GM23338 (cell line): Measurements from ENCODE around the gene NFIB. TPM values are rescaled to one million over a fixed set of nuclear protein-coding genes. Genes with fewer than 3 reads are reported as not detected.

ENCODE experiments used
- ATAC-seq: fragments of 200-7000 bp; cut with Tn5 transposase; 3 replicates; pipeline ENCODE4 v1.9.1; 2020
- DNase-seq: peaks from one replicate; pipeline ENCODE4 v3.0.0-alpha.2; 2015; ENCODE audit warnings: low spot score
- H2AFZ ChIP-seq: fragments of 200-600 bp; sonication (generic); 2 replicates; pipeline ENCODE4 v1.8.0; 2016; ENCODE audit warnings: antibody characterized with exemption, mild to moderate bottlenecking, moderate library complexity
- H3F3A ChIP-seq: fragments of 200-600 bp; sonication (generic); replicated peaks from 2 replicates; pipeline ENCODE4 v1.8.0; 2017; ENCODE audit warnings: antibody characterized with exemption, mixed run types, low read depth
- H3K27ac ChIP-seq: fragments of 200-600 bp; sonication (generic); 2 replicates; pipeline ENCODE4 v1.6.1; 2016; ENCODE audit warnings: low read depth
- H3K27me3 ChIP-seq: fragments of 200-600 bp; sonication (generic); 2 replicates; pipeline ENCODE4 v1.8.0; 2016; ENCODE audit warnings: mild to moderate bottlenecking, mixed run types, moderate library complexity; ENCODE audit not compliant: insufficient read depth
- H3K36me3 ChIP-seq: fragments of 200-600 bp; sonication (generic); 2 replicates; pipeline ENCODE4 v1.8.0; 2016; ENCODE audit warnings: mild to moderate bottlenecking; ENCODE audit not compliant: insufficient read depth
- H3K4me1 ChIP-seq: fragments of 200-600 bp; sonication (generic); 2 replicates; pipeline ENCODE4 v1.8.0; 2016; ENCODE audit warnings: mild to moderate bottlenecking, moderate library complexity; ENCODE audit not compliant: insufficient read depth
- H3K4me2 ChIP-seq: fragments of 200-600 bp; sonication (generic); 2 replicates; pipeline ENCODE4 v1.7.1; 2017; ENCODE audit warnings: mixed run types
- H3K4me3 ChIP-seq: fragments of 200-600 bp; sonication (generic); 2 replicates; pipeline ENCODE4 v1.6.1; 2016; ENCODE audit warnings: mixed run types
- H3K79me2 ChIP-seq: fragments of 200-600 bp; sonication (generic); replicated peaks from 2 replicates; pipeline ENCODE4 v1.8.0; 2017; ENCODE audit warnings: mild to moderate bottlenecking; ENCODE audit not compliant: insufficient read depth
- H3K9me2 ChIP-seq: fragments of 200-600 bp; sonication (generic); 2 replicates; pipeline ENCODE4 v1.8.0; 2017; ENCODE audit not compliant: insufficient read depth
- H4K20me1 ChIP-seq: fragments of 200-600 bp; sonication (generic); replicated peaks from 2 replicates; pipeline ENCODE4 v1.8.0; 2017; ENCODE audit warnings: mild to moderate bottlenecking; ENCODE audit not compliant: insufficient read depth
- H3K27ac Mint-ChIP-seq: 2 replicates; pipeline ENCODE4 v1.8.0; 2020; ENCODE audit warnings: inconsistent platforms, mild to moderate bottlenecking, moderate library complexity, mixed read lengths
- H3K27me3 Mint-ChIP-seq: 3 replicates; pipeline ENCODE4 v1.8.0; 2022; ENCODE audit warnings: low read depth, mild to moderate bottlenecking, moderate library complexity, mixed read lengths, inconsistent platforms; ENCODE audit not compliant: insufficient read depth, poor library complexity
- H3K36me3 Mint-ChIP-seq: 3 replicates; pipeline ENCODE4 v1.8.0; 2021; ENCODE audit warnings: low read depth, mild to moderate bottlenecking, inconsistent platforms, moderate library complexity, mixed read lengths
- H3K4me1 Mint-ChIP-seq: 3 replicates; pipeline ENCODE4 v1.8.0; 2020; ENCODE audit warnings: mild to moderate bottlenecking, inconsistent platforms, mixed read lengths
- H3K4me3 Mint-ChIP-seq: 3 replicates; pipeline ENCODE4 v1.8.0; 2021; ENCODE audit warnings: moderate library complexity, mild to moderate bottlenecking, inconsistent platforms, mixed read lengths
- H3K9me3 Mint-ChIP-seq: 3 replicates; pipeline ENCODE4 v1.8.0; 2020; ENCODE audit warnings: moderate library complexity, mild to moderate bottlenecking, inconsistent platforms, mixed read lengths
- CREB1 ChIP-seq: fragments of 250-450 bp; sonication (Bioruptor Pico); IDR thresholded peaks from 2 replicates; pipeline ENCODE4 v1.5.0; 2020; ENCODE audit warnings: low read depth, mild to moderate bottlenecking, moderate library complexity
- EZH2 ChIP-seq: fragments of 200-600 bp; sonication (generic); IDR thresholded peaks from one replicate; pipeline ENCODE4 v1.8.0; 2017; ENCODE audit warnings: antibody characterized with exemption, mild to moderate bottlenecking, low read depth; ENCODE audit not compliant: unreplicated experiment
- EZH2phosphoT487 ChIP-seq: fragments of 200-600 bp; sonication (generic); IDR thresholded peaks from one replicate; pipeline ENCODE4 v1.8.1; 2018; ENCODE audit warnings: antibody characterized with exemption; ENCODE audit not compliant: unreplicated experiment
- JUNB ChIP-seq: IDR thresholded peaks from one replicate; pipeline ENCODE4 v1.6.1; 2016; ENCODE audit warnings: antibody characterized with exemption; ENCODE audit not compliant: unreplicated experiment
- POLR2AphosphoS5 ChIP-seq: IDR thresholded peaks from 2 replicates; pipeline ENCODE4 v1.6.1; 2016; ENCODE audit warnings: antibody characterized with exemption, low read depth
- STAT1 ChIP-seq: IDR thresholded peaks from one replicate; pipeline ENCODE4 v1.6.1; 2016; ENCODE audit warnings: antibody characterized with exemption; ENCODE audit not compliant: unreplicated experiment
- ZNF114 ChIP-seq: fragments of 250-450 bp; sonication (Bioruptor Pico); IDR thresholded peaks from 2 replicates; pipeline ENCODE4 v1.5.0; 2020; ENCODE audit warnings: mild to moderate bottlenecking, moderate library complexity
- ZNF331 ChIP-seq: fragments of 250-450 bp; sonication (Bioruptor Pico); IDR thresholded peaks from 2 replicates; pipeline ENCODE4 v1.5.0; 2020; ENCODE audit warnings: low read depth, mild to moderate bottlenecking, moderate library complexity
- ZNF462 ChIP-seq: fragments of 250-450 bp; sonication (Bioruptor Pico); IDR thresholded peaks from 2 replicates; pipeline ENCODE4 v1.5.0; 2020; ENCODE audit warnings: mild to moderate bottlenecking, moderate library complexity
- polyA plus RNA-seq: library from polyadenylated mRNA; unstranded; fragments of >200 nt; fragmentation: Nextera tagmentation; extraction: Ambion mirVana; gene quantifications from 2 replicates; pipeline ENCODE4 v1.2.1, GENCODE V29; 2016
- total RNA-seq: library from RNA; depleted of rRNA; stranded (reverse); fragments of >200 nt; shearing (Covaris generic); gene quantifications from 2 replicates; pipeline ENCODE4 v1.2.3, GENCODE V29; 2014
- TF ChIP-seq, protein P1 (sequence below): IDR thresholded peaks from 2 replicates; pipeline ENCODE4 v1.6.1; 2016; ENCODE audit warnings: antibody characterized with exemption
- TF ChIP-seq, protein P2 (sequence below), 2 experiments: fragments of 200-600 bp in 1 of 2; sonication (generic) in 1 of 2; conservative IDR thresholded peaks; 2 replicates each; pipeline versions ENCODE4 v1.5.1 to v1.6.1; 2016 to 2017; ENCODE audit warnings: antibody characterized with exemption in 2 of 2, low read depth in 2 of 2, mild to moderate bottlenecking in 2 of 2, moderate library complexity in 1 of 2

NFIB gene
- total and polyA plus RNA-seq, 2 experiments from 2014 or later = 3.9 to 4.7 TPM

DNA sequence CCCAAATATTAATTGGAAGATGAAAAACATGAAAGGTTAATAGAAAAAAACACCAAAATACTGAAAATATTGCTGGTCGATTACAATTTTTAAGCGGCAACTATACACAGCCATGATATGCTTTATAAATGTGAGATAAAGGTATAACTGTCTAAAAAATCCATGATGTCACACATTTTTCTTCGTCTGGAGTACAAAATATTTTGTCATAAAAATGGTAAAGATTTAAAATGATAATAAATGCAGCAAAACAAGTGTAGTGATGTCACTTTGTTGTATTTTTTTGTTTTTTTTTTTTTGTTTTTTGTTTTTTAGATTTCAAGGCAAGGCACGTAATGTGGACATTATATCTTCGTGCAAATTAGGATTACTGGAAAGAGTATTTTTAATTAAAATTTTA, 227.4 kb downstream of the NFIB start:
- ATAC-seq = no peak
- Histone ChIP-seq H2AFZ (no peak overlapping the region), H3K4me2 (no peak overlapping the region), H3K27ac (no peak overlapping the region), H3F3A (no peaks in the 10 kb centered on the region), H3K79me2 (no peaks in the 10 kb centered on the region), H3K4me3 (no peak overlapping the region), H3K36me3 (no peaks in the 10 kb centered on the region), H3K9me2 (no peaks in the 10 kb centered on the region), H3K4me1 (no peaks in the 10 kb centered on the region), H4K20me1 (no peaks in the 10 kb centered on the region), H3K27me3 (no peaks in the 10 kb centered on the region)
- Mint-ChIP-seq H3K27me3 (no peaks in the 10 kb centered on the region), H3K9me3 (no peaks in the 10 kb centered on the region), H3K36me3 (no peaks in the 10 kb centered on the region), H3K4me1 (peaks cover 28% of the 10 kb centered on the region; the same call in 2 of the 3 replicates), H3K4me3 (no peak overlapping the region), H3K27ac (no peak overlapping the region)
- TF ChIP-seq ZNF462 (CRISPR knock-in tag) (no peak), CREB1 (CRISPR knock-in tag) (no peak), POLR2AphosphoS5 (no peak), ZNF114 (CRISPR knock-in tag) (no peak), ZNF331 (CRISPR knock-in tag) (no peak), JUNB (no peak), EZH2 (no peak), EZH2phosphoT487 (no peak), STAT1 (no peak)
- TF ChIP-seq, protein P1, sequence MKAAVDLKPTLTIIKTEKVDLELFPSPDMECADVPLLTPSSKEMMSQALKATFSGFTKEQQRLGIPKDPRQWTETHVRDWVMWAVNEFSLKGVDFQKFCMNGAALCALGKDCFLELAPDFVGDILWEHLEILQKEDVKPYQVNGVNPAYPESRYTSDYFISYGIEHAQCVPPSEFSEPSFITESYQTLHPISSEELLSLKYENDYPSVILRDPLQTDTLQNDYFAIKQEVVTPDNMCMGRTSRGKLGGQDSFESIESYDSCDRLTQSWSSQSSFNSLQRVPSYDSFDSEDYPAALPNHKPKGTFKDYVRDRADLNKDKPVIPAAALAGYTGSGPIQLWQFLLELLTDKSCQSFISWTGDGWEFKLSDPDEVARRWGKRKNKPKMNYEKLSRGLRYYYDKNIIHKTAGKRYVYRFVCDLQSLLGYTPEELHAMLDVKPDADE = no peak
- TF ChIP-seq, protein P2, sequence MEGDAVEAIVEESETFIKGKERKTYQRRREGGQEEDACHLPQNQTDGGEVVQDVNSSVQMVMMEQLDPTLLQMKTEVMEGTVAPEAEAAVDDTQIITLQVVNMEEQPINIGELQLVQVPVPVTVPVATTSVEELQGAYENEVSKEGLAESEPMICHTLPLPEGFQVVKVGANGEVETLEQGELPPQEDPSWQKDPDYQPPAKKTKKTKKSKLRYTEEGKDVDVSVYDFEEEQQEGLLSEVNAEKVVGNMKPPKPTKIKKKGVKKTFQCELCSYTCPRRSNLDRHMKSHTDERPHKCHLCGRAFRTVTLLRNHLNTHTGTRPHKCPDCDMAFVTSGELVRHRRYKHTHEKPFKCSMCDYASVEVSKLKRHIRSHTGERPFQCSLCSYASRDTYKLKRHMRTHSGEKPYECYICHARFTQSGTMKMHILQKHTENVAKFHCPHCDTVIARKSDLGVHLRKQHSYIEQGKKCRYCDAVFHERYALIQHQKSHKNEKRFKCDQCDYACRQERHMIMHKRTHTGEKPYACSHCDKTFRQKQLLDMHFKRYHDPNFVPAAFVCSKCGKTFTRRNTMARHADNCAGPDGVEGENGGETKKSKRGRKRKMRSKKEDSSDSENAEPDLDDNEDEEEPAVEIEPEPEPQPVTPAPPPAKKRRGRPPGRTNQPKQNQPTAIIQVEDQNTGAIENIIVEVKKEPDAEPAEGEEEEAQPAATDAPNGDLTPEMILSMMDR (conservative IDR thresholded peaks at IDR 0.05; ENCODE audit: low read depth in 2 of 2) = no peak
- DNase-seq = no peak
